Measurements from ENCODE around the gene RXFP4.
A peak's percentile ranks its signal among the peaks of the same experiment; 100 is the strongest.

RXFP4 gene

GRCh38 chr1:155957411-155957915 lies 16.0 kb downstream of the RXFP4 start:
- Mint-ChIP-seq H3K27me3 (ENCODE audit: low read depth) (no peaks in the 10 kb centered on the region), H3K9me3 (no peaks in the 10 kb centered on the region), H3K36me3 (ENCODE audit: low read depth) (peaks cover 70% of the 10 kb centered on the region), H3K4me1 (ENCODE audit: low read depth) (peaks cover 19% of the 10 kb centered on the region), H3K27ac (peak overlapping the region; percentile 4), H3K4me3 (no peak overlapping the region)
- DNase-seq (ENCODE audit: low spot score): no peak

GRCh38 chr1:155960081-155960745 lies 18.8 kb downstream of the RXFP4 start:
- H3K4me3 Mint-ChIP-seq: no peak overlapping the region
- no peaks in the 10 kb centered on the region for H3K27me3 Mint-ChIP-seq (ENCODE audit: low read depth)
- H3K36me3 Mint-ChIP-seq (ENCODE audit: low read depth): peaks cover 62% of the 10 kb centered on the region
- H3K27ac Mint-ChIP-seq: peak overlapping the region; percentile 68
- peaks cover 22% of the 10 kb centered on the region for H3K4me1 Mint-ChIP-seq (ENCODE audit: low read depth)
- H3K9me3 Mint-ChIP-seq: no peaks in the 10 kb centered on the region
- no peak for DNase-seq (ENCODE audit: low spot score)

- peaks cover 75% of the 10 kb centered on the region for H3K36me3 Mint-ChIP-seq (ENCODE audit: low read depth)
- no peak overlapping the region for H3K4me3 Mint-ChIP-seq
- H3K4me1 Mint-ChIP-seq (ENCODE audit: low read depth): peaks cover 30% of the 10 kb centered on the region
- peak overlapping the region; percentile 49 for H3K27ac Mint-ChIP-seq
- H3K9me3 Mint-ChIP-seq: no peaks in the 10 kb centered on the region
- H3K27me3 Mint-ChIP-seq (ENCODE audit: low read depth): no peaks in the 10 kb centered on the region
- no peak for DNase-seq (ENCODE audit: low spot score)
Observed at GRCh38 chr1:155961937-155962336, 20.5 kb downstream of the RXFP4 start.

GRCh38 chr1:155962599-155963211 lies 21.3 kb downstream of the RXFP4 start:
- no peak for DNase-seq (ENCODE audit: low spot score)
- Mint-ChIP-seq H3K27ac (no peak overlapping the region), H3K36me3 (ENCODE audit: low read depth) (peaks cover 73% of the 10 kb centered on the region), H3K27me3 (ENCODE audit: low read depth) (no peaks in the 10 kb centered on the region), H3K4me1 (ENCODE audit: low read depth) (peaks cover 37% of the 10 kb centered on the region), H3K4me3 (no peak overlapping the region), H3K9me3 (no peaks in the 10 kb centered on the region)

- H3K4me1 Mint-ChIP-seq (ENCODE audit: low read depth): peaks cover 52% of the 10 kb centered on the region
Observed at GRCh38 chr1:155964193-155964592, 22.8 kb downstream of the RXFP4 start.

GRCh38 chr1:155966135-155966534 lies 24.7 kb downstream of the RXFP4 start:
- H3K36me3 Mint-ChIP-seq (ENCODE audit: low read depth): peaks cover 78% of the 10 kb centered on the region
- no peaks in the 10 kb centered on the region for H3K9me3 Mint-ChIP-seq
- peak overlapping the region; percentile 75 for H3K27ac Mint-ChIP-seq
- peak overlapping the region; percentile 36 for H3K4me3 Mint-ChIP-seq
- peaks cover 57% of the 10 kb centered on the region for H3K4me1 Mint-ChIP-seq (ENCODE audit: low read depth)
- DNase-seq (ENCODE audit: low spot score): no peak
- no peaks in the 10 kb centered on the region for H3K27me3 Mint-ChIP-seq (ENCODE audit: low read depth)

More at GRCh38 chr1:155964193-155964592, 22.8 kb downstream of the RXFP4 start:
- no peaks in the 10 kb centered on the region for H3K27me3 Mint-ChIP-seq (ENCODE audit: low read depth)
- H3K27ac Mint-ChIP-seq: peak overlapping the region; percentile 13
- DNase-seq (ENCODE audit: low spot score): no peak
- peaks cover 80% of the 10 kb centered on the region for H3K36me3 Mint-ChIP-seq (ENCODE audit: low read depth)
- H3K4me3 Mint-ChIP-seq: no peak overlapping the region
- no peaks in the 10 kb centered on the region for H3K9me3 Mint-ChIP-seq

GRCh38 chr1:155966750-155967149 lies 25.3 kb downstream of the RXFP4 start:
- peak overlapping the region; percentile 78 for H3K27ac Mint-ChIP-seq
- H3K9me3 Mint-ChIP-seq: no peaks in the 10 kb centered on the region
- peaks cover 72% of the 10 kb centered on the region for H3K36me3 Mint-ChIP-seq (ENCODE audit: low read depth)
- DNase-seq (ENCODE audit: low spot score): no peak
- H3K4me3 Mint-ChIP-seq: peak overlapping the region; percentile 62
- peaks cover 58% of the 10 kb centered on the region for H3K4me1 Mint-ChIP-seq (ENCODE audit: low read depth)
- H3K27me3 Mint-ChIP-seq (ENCODE audit: low read depth): no peaks in the 10 kb centered on the region

- DNase-seq (ENCODE audit: low spot score): no peak
- Mint-ChIP-seq H3K27me3 (ENCODE audit: low read depth) (no peaks in the 10 kb centered on the region), H3K27ac (peak overlapping the region; percentile 91), H3K4me1 (ENCODE audit: low read depth) (peaks cover 61% of the 10 kb centered on the region), H3K36me3 (ENCODE audit: low read depth) (peaks cover 65% of the 10 kb centered on the region), H3K4me3 (peak overlapping the region; percentile 78), H3K9me3 (no peaks in the 10 kb centered on the region)
Observed at GRCh38 chr1:155967341-155968050, 26.1 kb downstream of the RXFP4 start.

- Mint-ChIP-seq H3K27ac (peak overlapping the region; percentile 91), H3K4me1 (ENCODE audit: low read depth) (peaks cover 66% of the 10 kb centered on the region), H3K4me3 (peak overlapping the region; percentile 78), H3K9me3 (no peaks in the 10 kb centered on the region), H3K36me3 (ENCODE audit: low read depth) (peaks cover 67% of the 10 kb centered on the region), H3K27me3 (ENCODE audit: low read depth) (no peaks in the 10 kb centered on the region)
- DNase-seq (ENCODE audit: low spot score): no peak
Observed at GRCh38 chr1:155968051-155968400, 26.6 kb downstream of the RXFP4 start.

GRCh38 chr1:155968670-155969069 lies 27.2 kb downstream of the RXFP4 start:
- Mint-ChIP-seq H3K4me1 (ENCODE audit: low read depth) (peaks cover 71% of the 10 kb centered on the region), H3K27ac (peak overlapping the region; percentile 91), H3K36me3 (ENCODE audit: low read depth) (peaks cover 72% of the 10 kb centered on the region), H3K4me3 (peak overlapping the region; percentile 78), H3K27me3 (ENCODE audit: low read depth) (no peaks in the 10 kb centered on the region), H3K9me3 (no peaks in the 10 kb centered on the region)
- no peak for DNase-seq (ENCODE audit: low spot score)

- peaks cover 72% of the 10 kb centered on the region for H3K4me1 Mint-ChIP-seq (ENCODE audit: low read depth)
- no peak for DNase-seq (ENCODE audit: low spot score)
- H3K36me3 Mint-ChIP-seq (ENCODE audit: low read depth): peaks cover 72% of the 10 kb centered on the region
- peak overlapping the region; percentile 78 for H3K4me3 Mint-ChIP-seq
- H3K9me3 Mint-ChIP-seq: no peaks in the 10 kb centered on the region
- H3K27ac Mint-ChIP-seq: peak overlapping the region; percentile 83
- no peaks in the 10 kb centered on the region for H3K27me3 Mint-ChIP-seq (ENCODE audit: low read depth)
Observed at GRCh38 chr1:155969377-155969791, 27.9 kb downstream of the RXFP4 start.

- Mint-ChIP-seq H3K27me3 (ENCODE audit: low read depth) (no peaks in the 10 kb centered on the region), H3K9me3 (no peaks in the 10 kb centered on the region), H3K4me3 (peak overlapping the region; percentile 56), H3K27ac (peak overlapping the region; percentile 83), H3K4me1 (ENCODE audit: low read depth) (peaks cover 83% of the 10 kb centered on the region), H3K36me3 (ENCODE audit: low read depth) (peaks cover 69% of the 10 kb centered on the region)
- DNase-seq (ENCODE audit: low spot score): peak; percentile 52
Observed at GRCh38 chr1:155970531-155971167, 29.2 kb downstream of the RXFP4 start.

GRCh38 chr1:155971910-155972809 lies 30.7 kb downstream of the RXFP4 start:
- H3K27me3 Mint-ChIP-seq (ENCODE audit: low read depth): no peaks in the 10 kb centered on the region
- no peaks in the 10 kb centered on the region for H3K9me3 Mint-ChIP-seq
- peaks cover 83% of the 10 kb centered on the region for H3K4me1 Mint-ChIP-seq (ENCODE audit: low read depth)
- no peak for DNase-seq (ENCODE audit: low spot score)
- H3K4me3 Mint-ChIP-seq: peak overlapping the region; percentile 56
- H3K27ac Mint-ChIP-seq: peak overlapping the region; percentile 50
- peaks cover 69% of the 10 kb centered on the region for H3K36me3 Mint-ChIP-seq (ENCODE audit: low read depth)

Measured in T-helper 2 cell treated with Interferon-gamma antibody and Interleukin-4, amounts not matched to agents 5 μg/mL and 100 μg/mL, for 36 hours (primary cell).